A549 (cell line): ENCODE measurements around the gene DCAF15. TPM values are rescaled to one million over a fixed set of nuclear protein-coding genes. Genes with fewer than 3 reads are reported as not detected.

Experiments
- ATAC-seq, 2 experiments: fragments of 200-7000 bp in 1 of 2; fragments of >200 bp in 1 of 2; cut with Nextera tagmentation in 1 of 2; cut with Tn5 transposase in 1 of 2; 3 replicates each; pipeline versions ENCODE4 v1.8.0 to v1.9.1; 2018 to 2020; ENCODE audit warnings: mild to moderate bottlenecking in 1 of 2, moderate library complexity in 1 of 2
- CTCF ChIA-PET: fragments of 300-600 bp; sonication (Branson Sonifier 250); formaldehyde crosslinking; extraction: SDS; loops from one replicate; lab custom pipeline; 2021; ENCODE audit warnings: antibody characterized with exemption, inconsistent platforms; lab: Yijun Ruan, JAX
- POLR2A ChIA-PET: fragments of 350-600 bp; formaldehyde crosslinking; extraction: SDS; loops from one replicate; lab custom pipeline; 2021; ENCODE audit warnings: antibody characterized with exemption, inconsistent platforms; lab: Yijun Ruan, JAX
- DNase-seq, 2 experiments: peaks; one replicate each; pipeline versions ENCODE4 v3.0.0 to v3.0.0-alpha.2; 2011 to 2016; ENCODE audit warnings: low read depth in 1 of 2, low spot score in 1 of 2
- FAIRE-seq: peaks from 2 replicates; lab custom pipeline; 2011; peaks lifted over from hg19 to GRCh38; lab: Jason Lieb, UNC
- H3K27ac ChIP-seq, 2 experiments: fragments of >200 bp; sonication (Bioruptor Twin); formaldehyde crosslinking; 3 replicates each; pipeline ENCODE4 v1.5.1; 2016 to 2017
- H3K4me1 ChIP-seq: fragments of >200 bp; sonication (Bioruptor Twin); formaldehyde crosslinking; 3 replicates; pipeline ENCODE4 v1.6.1; 2016
- H3K4me2 ChIP-seq: fragments of >200 bp; sonication (Bioruptor Twin); formaldehyde crosslinking; 3 replicates; pipeline ENCODE4 v1.6.1; 2016
- H3K4me3 ChIP-seq: fragments of >200 bp; sonication (Bioruptor Twin); formaldehyde crosslinking; 3 replicates; pipeline ENCODE4 v1.5.1; 2016
- H3K9me3 ChIP-seq: fragments of >200 bp; sonication (Bioruptor Twin); formaldehyde crosslinking; 3 replicates; pipeline ENCODE4 v1.6.1; 2016
- BHLHE40 ChIP-seq: IDR thresholded peaks from 2 replicates; pipeline ENCODE4 v1.6.1; 2012; ENCODE audit warnings: low read depth, low read length, inconsistent platforms
- CBX8 ChIP-seq: fragments of 200-600 bp; sonication (generic); IDR thresholded peaks from 2 replicates; pipeline ENCODE4 v1.6.1; 2016
- CHD4 ChIP-seq: fragments of 200-600 bp; sonication (generic); IDR thresholded peaks from 2 replicates; pipeline ENCODE4 v1.6.1; 2016; ENCODE audit warnings: antibody characterized with exemption, mild to moderate bottlenecking, borderline replicate concordance
- E2F6 ChIP-seq: IDR thresholded peaks from 2 replicates; pipeline ENCODE4 v1.6.1; 2012; ENCODE audit warnings: low read depth, borderline replicate concordance
- EHMT2 ChIP-seq: fragments of 200-600 bp; sonication (generic); IDR thresholded peaks from 2 replicates; pipeline ENCODE4 v1.6.1; 2016; ENCODE audit warnings: antibody characterized with exemption, low read depth, mild to moderate bottlenecking, moderate library complexity
- HEYL ChIP-seq: fragments of 250-450 bp; sonication (Bioruptor Pico); IDR thresholded peaks from 2 replicates; pipeline ENCODE4 v1.8.0; 2021; ENCODE audit warnings: mild to moderate bottlenecking, moderate library complexity
- JUN ChIP-seq, 2 experiments: fragments of >200 bp; sonication (Bioruptor Twin); formaldehyde crosslinking; IDR thresholded peaks; 2 replicates in 1 of 2; 3 replicates in 1 of 2; pipeline ENCODE4 v1.6.1; 2016 to 2017
- JUNB ChIP-seq: fragments of >200 bp; sonication (Bioruptor Twin); formaldehyde crosslinking; IDR thresholded peaks from 2 replicates; pipeline ENCODE4 v1.6.1; 2016
- KDM1A ChIP-seq: fragments of 200-600 bp; sonication (generic); IDR thresholded peaks from 2 replicates; pipeline ENCODE4 v1.6.1; 2016; ENCODE audit warnings: low read depth, mild to moderate bottlenecking
- MAX ChIP-seq: IDR thresholded peaks from 2 replicates; pipeline ENCODE4 v1.6.1; 2012
- NR3C1 ChIP-seq: fragments of >200 bp; sonication (Bioruptor Twin); formaldehyde crosslinking; IDR thresholded peaks from 3 replicates; pipeline ENCODE4 v1.6.1; 2017
- PHF8 ChIP-seq: fragments of 200-600 bp; sonication (generic); IDR thresholded peaks from 2 replicates; pipeline ENCODE4 v1.6.1; 2016; ENCODE audit warnings: low read depth, mild to moderate bottlenecking, antibody characterized with exemption, moderate library complexity, borderline replicate concordance
- POLR2A ChIP-seq: IDR thresholded peaks from 2 replicates; pipeline ENCODE4 v1.6.1; 2012; ENCODE audit warnings: mild to moderate bottlenecking, low read length
- RFX5 ChIP-seq: fragments of 450-650 bp; IDR thresholded peaks from 2 replicates; pipeline ENCODE4 v1.7.1; 2014; ENCODE audit warnings: antibody characterized with exemption, mild to moderate bottlenecking, moderate library complexity
- RNF2 ChIP-seq: fragments of 200-600 bp; sonication (generic); IDR thresholded peaks from 2 replicates; pipeline ENCODE4 v1.6.1; 2016; ENCODE audit warnings: low read depth, mild to moderate bottlenecking, antibody characterized with exemption, moderate library complexity, borderline replicate concordance
- SMC3 ChIP-seq: fragments of >200 bp; sonication (Bioruptor Twin); formaldehyde crosslinking; IDR thresholded peaks from 3 replicates; pipeline ENCODE4 v1.6.1; 2018; ENCODE audit warnings: inconsistent platforms
- TP53 ChIP-seq: fragments of 250-450 bp; sonication (Bioruptor Pico); IDR thresholded peaks from 2 replicates; pipeline ENCODE4 v1.5.0; 2021; ENCODE audit warnings: mild to moderate bottlenecking, moderate library complexity
- WGBS: methylation state at CpG from one replicate; pipeline ENCODE4 v1.1.6; 2017; ENCODE audit errors: missing lambda C conversion rate; 5-methylcytosine and 5-hydroxymethylcytosine counted together
- polyA plus RNA-seq, 4 experiments: library from polyadenylated mRNA; depleted of rRNA in 3 of 4; stranded (reverse); fragments of >200 nt; fragmentation: RNase III in 1 of 4; extraction: RNeasy Plus Mini Kit Qiagen cat#74134 plus additional on column Dnase treatment in 1 of 4; gene quantifications; 2 replicates in 3 of 4; 3 replicates in 1 of 4; pipeline ENCODE4 v1.2.3, GENCODE V29; 2011 to 2017
- TF ChIP-seq, protein P1 (sequence below): fragments of 250-450 bp; sonication (Bioruptor Pico); IDR thresholded peaks from 2 replicates; pipeline ENCODE4 v1.5.0; 2020; ENCODE audit warnings: low read depth, mild to moderate bottlenecking, moderate library complexity
- TF ChIP-seq, protein P2 (sequence below): fragments of 250-450 bp; sonication (Bioruptor Pico); IDR thresholded peaks from 2 replicates; pipeline ENCODE4 v1.5.0; 2021; ENCODE audit warnings: mild to moderate bottlenecking, moderate library complexity, borderline replicate concordance

The DCAF15 gene
- polyA plus RNA-seq, 2 of the 4 experiments (the other 2 are of a cell fraction), result 10.2 to 23.0 TPM

- H3K27ac ChIP-seq, result peak within 1 kb of the TSS; percentile 84 to 91
- FAIRE-seq (no peak), ATAC-seq (peak; percentile 99 to 100), DNase-seq (peak; percentile 84 to 87)
- ChIA-PET CTCF (interaction anchor here (0.5 to 0.9 kb wide), 2 partner anchors 142 to 153 kb away, joined by 3 read pairs; no protein-coding TSS in a partner anchor), POLR2A (no interaction called here)
- TF ChIP-seq EHMT2 (no peak), MAX (peak; percentile 99), BHLHE40 (no peak), JUNB (no peak), E2F6 (peak; percentile 100), JUN (IDR thresholded peaks at IDR 0.05) (peak in 1 of 2 experiments; percentile 42; a peak in 1 of 5 replicates), CHD4 (no peak), RNF2 (0 out of 2 replicates have a peak, but pooled peaks have one; percentile 50), TP53 (no peak), NR3C1 (no peak), PHF8 (peak; percentile 68), KDM1A (no peak), RFX5 (no peak), POLR2A (peak; percentile 68), SMC3 (no peak)
- TF ChIP-seq, protein P1, sequence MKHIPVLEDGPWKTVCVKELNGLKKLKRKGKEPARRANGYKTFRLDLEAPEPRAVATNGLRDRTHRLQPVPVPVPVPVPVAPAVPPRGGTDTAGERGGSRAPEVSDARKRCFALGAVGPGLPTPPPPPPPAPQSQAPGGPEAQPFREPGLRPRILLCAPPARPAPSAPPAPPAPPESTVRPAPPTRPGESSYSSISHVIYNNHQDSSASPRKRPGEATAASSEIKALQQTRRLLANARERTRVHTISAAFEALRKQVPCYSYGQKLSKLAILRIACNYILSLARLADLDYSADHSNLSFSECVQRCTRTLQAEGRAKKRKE (CRISPR knock-in tag), result 0 out of 2 replicates have a peak, but pooled peaks have one; percentile 41
- TF ChIP-seq, protein P2, sequence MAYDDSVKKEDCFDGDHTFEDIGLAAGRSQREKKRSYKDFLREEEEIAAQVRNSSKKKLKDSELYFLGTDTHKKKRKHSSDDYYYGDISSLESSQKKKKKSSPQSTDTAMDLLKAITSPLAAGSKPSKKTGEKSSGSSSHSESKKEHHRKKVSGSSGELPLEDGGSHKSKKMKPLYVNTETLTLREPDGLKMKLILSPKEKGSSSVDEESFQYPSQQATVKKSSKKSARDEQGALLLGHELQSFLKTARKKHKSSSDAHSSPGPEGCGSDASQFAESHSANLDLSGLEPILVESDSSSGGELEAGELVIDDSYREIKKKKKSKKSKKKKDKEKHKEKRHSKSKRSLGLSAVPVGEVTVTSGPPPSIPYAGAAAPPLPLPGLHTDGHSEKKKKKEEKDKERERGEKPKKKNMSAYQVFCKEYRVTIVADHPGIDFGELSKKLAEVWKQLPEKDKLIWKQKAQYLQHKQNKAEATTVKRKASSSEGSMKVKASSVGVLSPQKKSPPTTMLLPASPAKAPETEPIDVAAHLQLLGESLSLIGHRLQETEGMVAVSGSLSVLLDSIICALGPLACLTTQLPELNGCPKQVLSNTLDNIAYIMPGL (CRISPR knock-in tag), result no peak
- peak within 1 kb of the TSS; percentile 83 for H3K4me2 ChIP-seq
- H3K9me3 ChIP-seq, result no peaks in the 10 kb centered on the region
- peak within 1 kb of the TSS; percentile 85 for H3K4me3 ChIP-seq
- WGBS, result 59% methylated on average over 17 of the region's 86 CpGs
- peaks cover 5% of the 10 kb centered on the region; the same call in 1 of the 3 replicates for H3K4me1 ChIP-seq
Observed at GRCh38 chr19:13905634-13906520, 46.4 kb upstream of the DCAF15 start, which contains the start of the genes BRME1 and CC2D1A. TSS of gene BRME1 (minus strand) at chr19:13906117. CDS start at chr19:13904892, 1,225 bp downstream. TSS of gene CC2D1A (plus strand) at chr19:13906201. CDS start at chr19:13906442, 241 bp downstream.

DNA sequence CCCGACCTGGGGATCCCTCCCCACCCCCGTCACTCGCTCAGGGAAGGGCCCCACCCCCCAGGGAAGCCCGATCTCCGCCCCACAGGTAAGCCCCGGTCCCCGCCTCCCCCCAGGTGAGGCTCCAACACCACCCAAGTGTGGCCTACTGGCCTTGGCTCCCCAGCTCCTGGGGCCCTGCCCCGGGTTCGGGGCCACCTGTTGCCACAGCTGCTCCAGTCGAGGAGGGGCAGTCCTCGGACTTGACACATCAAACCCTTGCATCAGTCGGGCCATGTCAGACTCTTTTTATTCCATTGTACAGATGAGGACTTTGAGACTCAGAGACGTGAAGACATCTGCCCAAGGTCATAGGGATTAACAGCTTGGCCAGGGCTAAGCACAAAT lies 45.8 kb upstream of the DCAF15 start:
- ChIA-PET POLR2A (no interaction called here), CTCF (interaction anchor here (1.2 to 1.3 kb wide), 2 partner anchors 153 to 165 kb away, joined by 3 read pairs; partner anchors contain the start of gene MISP3)
- peak overlapping the region; percentile 84 to 91 for H3K27ac ChIP-seq
- peaks cover 5% of the 10 kb centered on the region; the same call in 1 of the 3 replicates for H3K4me1 ChIP-seq
- DNase-seq (no peak), ATAC-seq (peak; percentile 22 to 28; a peak in 4 of 6 replicates), FAIRE-seq (no peak)
- TF ChIP-seq PHF8 (0 out of 2 replicates have a peak, but pooled peaks have one; percentile 32), CBX8 (no peak), HEYL (CRISPR knock-in tag) (no peak)
- H3K9me3 ChIP-seq, result no peaks in the 10 kb centered on the region
- H3K4me2 ChIP-seq, result peak overlapping the region; percentile 83
- peak overlapping the region; percentile 85 for H3K4me3 ChIP-seq
- WGBS, result 0% methylated on average over 2 of the region's 13 CpGs
